HepG2 (cell line): ENCODE measurements around the gene TUBB8B. TPM values are rescaled to one million over a fixed set of nuclear protein-coding genes. Genes with fewer than 3 reads are reported as not detected.
"Not testable (repeated sequence)": the region's sequence is repeated elsewhere in the genome, so short reads cannot be mapped to it uniquely, and the experiment has no call there.

Source experiments
- ATAC-seq: fragments of 200-7000 bp; cut with Tn5 transposase; 3 replicates; pipeline ENCODE4 v1.9.1; 2020; ENCODE audit warnings: mild to moderate bottlenecking, moderate library complexity
- BruUV-seq: library from RNA; stranded (reverse); fragments of 400-500 nt; replicated peaks from 2 replicates; lab custom pipeline; 2021; lab: Mats Ljungman, UMichigan
- CTCF ChIA-PET: fragments of 300-600 bp; formaldehyde crosslinking; extraction: SDS; loops from one replicate; lab custom pipeline; 2021; ENCODE audit warnings: low total read pairs, inconsistent platforms, low intra/inter-chr PET ratio; lab: Yijun Ruan, JAX
- POLR2A ChIA-PET: fragments of 350-600 bp; sonication (Branson Sonifier 250); formaldehyde crosslinking; loops from one replicate; lab custom pipeline; 2020; ENCODE audit warnings: antibody characterized with exemption, inconsistent platforms; lab: Yijun Ruan, JAX
- DNase-seq: peaks from one replicate; pipeline ENCODE4 v3.0.0-alpha.2; 2015; ENCODE audit warnings: low spot score
- FAIRE-seq: peaks from 3 replicates; lab custom pipeline; 2011; peaks lifted over from hg19 to GRCh38; lab: Jason Lieb, UNC
- H2AFZ ChIP-seq: one replicate; pipeline ENCODE4 v1.6.1; 2011; ENCODE audit warnings: low read length, inconsistent platforms
- H3K27ac ChIP-seq: fragments of 300-600 bp; 3 replicates; pipeline ENCODE4 v1.8.0; 2011; ENCODE audit warnings: mixed run types, mild to moderate bottlenecking, mixed read lengths, low read length, inconsistent platforms; ENCODE audit not compliant: insufficient read depth; ENCODE audit errors: extremely low read length
- H3K27me3 ChIP-seq, 2 experiments: fragments of 200-600 bp in 1 of 2; 2 replicates in 1 of 2; 3 replicates in 1 of 2; pipeline versions ENCODE4 v1.6.0 to v1.8.0; 2011; ENCODE audit warnings: low read length in 2 of 2, mild to moderate bottlenecking in 2 of 2, moderate library complexity in 2 of 2, inconsistent platforms in 1 of 2; ENCODE audit not compliant: insufficient read depth in 2 of 2, control insufficient read depth in 1 of 2
- H3K36me3 ChIP-seq, 2 experiments: fragments of 200-600 bp in 1 of 2; replicated peaks in 1 of 2; 2 replicates in 1 of 2; 3 replicates in 1 of 2; pipeline versions ENCODE4 v1.5.1 to v1.8.0; 2011; ENCODE audit warnings: low read length in 2 of 2, inconsistent platforms in 1 of 2; ENCODE audit not compliant: insufficient read depth in 2 of 2, control insufficient read depth in 1 of 2
- H3K4me1 ChIP-seq: 2 replicates; pipeline ENCODE4 v1.5.1; 2012; ENCODE audit warnings: low read length, inconsistent platforms; ENCODE audit not compliant: insufficient read depth
- H3K4me2 ChIP-seq: 2 replicates; pipeline ENCODE4 v1.6.0; 2011; ENCODE audit warnings: low read depth, low read length, inconsistent platforms
- H3K4me3 ChIP-seq, 3 experiments: fragments of 200-600 bp in 1 of 3; sonication (generic), shearing (Covaris generic) in 1 of 3; replicated peaks in 1 of 3; 2 replicates each; pipeline ENCODE4 v1.5.1; 2011 to 2016; ENCODE audit warnings: low read length in 3 of 3, inconsistent platforms in 2 of 3, low read depth in 2 of 3, mild to moderate bottlenecking in 2 of 3, control low read depth in 1 of 3, mixed read lengths in 1 of 3; ENCODE audit not compliant: insufficient read depth in 1 of 3
- H3K79me2 ChIP-seq: one replicate; pipeline ENCODE4 v1.6.1; 2011; ENCODE audit warnings: low read length, inconsistent platforms; ENCODE audit not compliant: insufficient read depth
- H3K9ac ChIP-seq: 2 replicates; pipeline ENCODE4 v1.6.0; 2011; ENCODE audit warnings: mild to moderate bottlenecking, low read depth, low read length, inconsistent platforms; ENCODE audit not compliant: insufficient read depth
- H3K9me3 ChIP-seq: 2 replicates; pipeline ENCODE4 v1.5.1; 2012; ENCODE audit warnings: mild to moderate bottlenecking, low read length
- H4K20me1 ChIP-seq: 2 replicates; pipeline ENCODE4 v1.6.0; 2011; ENCODE audit warnings: inconsistent platforms, mild to moderate bottlenecking, low read length, moderate library complexity; ENCODE audit not compliant: insufficient read depth
- WGBS: methylation state at CpG from one replicate; pipeline ENCODE4 v1.1.6; 2017; ENCODE audit warnings: low lambda C conversion rate; 5-methylcytosine and 5-hydroxymethylcytosine counted together
- in situ Hi-C: cut with HindIII; loops from 2 replicates; pipeline ENCODE4 v1.10.0; 2017; ENCODE audit warnings: low pct_unique_long_range_greater_than_20kb; ENCODE audit not compliant: extremely low pct_ligation_motif_present
- intact Hi-C: fragments of 100-400 bp; cut with micrococcal nuclease; formaldehyde crosslinking; loops from one replicate; pipeline ENCODE4 v1.10.0; 2022; ENCODE audit not compliant: unreplicated experiment
- polyA plus RNA-seq, 8 experiments: library from polyadenylated mRNA; depleted of rRNA in 3 of 8; stranded (reverse) in 7 of 8; unstranded in 1 of 8; fragments of >200 nt; fragmentation: Illumina TruSeq in 4 of 8; extraction: Trizol in 4 of 8; gene quantifications; 2 replicates each; pipeline versions ENCODE4 v1.2.1 to v1.2.3, GENCODE V29; 2011 to 2016; ENCODE audit warnings: low read depth in 4 of 8, missing spikeins in 1 of 8, mixed read lengths in 1 of 8; ENCODE audit not compliant: insufficient read depth in 1 of 8
- total RNA-seq, 5 experiments: library from RNA; depleted of rRNA; stranded (reverse); fragments of >200 nt; fragmentation: Illumina TruSeq; extraction: Trizol; gene quantifications; 2 replicates each; pipeline ENCODE4 v1.2.3, GENCODE V29; 2016; ENCODE audit warnings: low read depth in 1 of 5
- TF ChIP-seq, protein P1 (sequence below): sonication (generic); formaldehyde crosslinking; IDR thresholded peaks from 2 replicates; pipeline ENCODE4 v1.4.0; 2020; ENCODE audit warnings: missing genetic modification reagents

The TUBB8B gene
- total and polyA plus RNA-seq, 2 of the 13 experiments (the other 11 are each of a cell fraction or from before 2014, with no cell fraction given): 0.71 to 6.7 TPM

DNA sequence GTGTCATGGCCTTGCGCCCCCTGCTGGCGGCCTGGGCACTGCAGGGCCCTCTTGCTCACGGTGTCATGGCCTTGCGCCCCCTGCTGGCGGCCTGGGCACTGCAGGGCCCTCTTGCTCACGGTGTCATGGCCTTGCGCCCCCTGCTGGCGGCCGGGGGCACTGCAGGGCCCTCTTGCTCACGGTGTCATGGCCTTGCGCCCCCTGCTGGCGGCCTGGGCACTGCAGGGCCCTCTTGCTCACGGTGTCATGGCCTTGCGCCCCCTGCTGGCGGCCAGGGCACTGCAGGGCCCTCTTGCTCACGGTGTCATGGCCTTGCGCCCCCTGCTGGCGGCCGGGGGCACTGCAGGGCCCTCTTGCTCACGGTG lies 47.3 kb upstream of the TUBB8B start:
- H3K4me2 ChIP-seq, H3K27me3 ChIP-seq, POLR2A ChIA-PET, FAIRE-seq, ATAC-seq, intact Hi-C loops, H3K9me3 ChIP-seq, H4K20me1 ChIP-seq, H2AFZ ChIP-seq, in situ Hi-C loops, H3K27ac ChIP-seq, H3K4me3 ChIP-seq, H3K4me1 ChIP-seq, BruUV-seq, H3K36me3 ChIP-seq, H3K79me2 ChIP-seq, DNase-seq, H3K9ac ChIP-seq, CTCF ChIA-PET: not testable (repeated sequence)
- TF ChIP-seq, protein P1, sequence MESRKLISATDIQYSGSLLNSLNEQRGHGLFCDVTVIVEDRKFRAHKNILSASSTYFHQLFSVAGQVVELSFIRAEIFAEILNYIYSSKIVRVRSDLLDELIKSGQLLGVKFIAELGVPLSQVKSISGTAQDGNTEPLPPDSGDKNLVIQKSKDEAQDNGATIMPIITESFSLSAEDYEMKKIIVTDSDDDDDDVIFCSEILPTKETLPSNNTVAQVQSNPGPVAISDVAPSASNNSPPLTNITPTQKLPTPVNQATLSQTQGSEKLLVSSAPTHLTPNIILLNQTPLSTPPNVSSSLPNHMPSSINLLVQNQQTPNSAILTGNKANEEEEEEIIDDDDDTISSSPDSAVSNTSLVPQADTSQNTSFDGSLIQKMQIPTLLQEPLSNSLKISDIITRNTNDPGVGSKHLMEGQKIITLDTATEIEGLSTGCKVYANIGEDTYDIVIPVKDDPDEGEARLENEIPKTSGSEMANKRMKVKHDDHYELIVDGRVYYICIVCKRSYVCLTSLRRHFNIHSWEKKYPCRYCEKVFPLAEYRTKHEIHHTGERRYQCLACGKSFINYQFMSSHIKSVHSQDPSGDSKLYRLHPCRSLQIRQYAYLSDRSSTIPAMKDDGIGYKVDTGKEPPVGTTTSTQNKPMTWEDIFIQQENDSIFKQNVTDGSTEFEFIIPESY: peak; percentile 82
- WGBS: no CpG with 5 or more reads among the region's 20 CpGs

DNA sequence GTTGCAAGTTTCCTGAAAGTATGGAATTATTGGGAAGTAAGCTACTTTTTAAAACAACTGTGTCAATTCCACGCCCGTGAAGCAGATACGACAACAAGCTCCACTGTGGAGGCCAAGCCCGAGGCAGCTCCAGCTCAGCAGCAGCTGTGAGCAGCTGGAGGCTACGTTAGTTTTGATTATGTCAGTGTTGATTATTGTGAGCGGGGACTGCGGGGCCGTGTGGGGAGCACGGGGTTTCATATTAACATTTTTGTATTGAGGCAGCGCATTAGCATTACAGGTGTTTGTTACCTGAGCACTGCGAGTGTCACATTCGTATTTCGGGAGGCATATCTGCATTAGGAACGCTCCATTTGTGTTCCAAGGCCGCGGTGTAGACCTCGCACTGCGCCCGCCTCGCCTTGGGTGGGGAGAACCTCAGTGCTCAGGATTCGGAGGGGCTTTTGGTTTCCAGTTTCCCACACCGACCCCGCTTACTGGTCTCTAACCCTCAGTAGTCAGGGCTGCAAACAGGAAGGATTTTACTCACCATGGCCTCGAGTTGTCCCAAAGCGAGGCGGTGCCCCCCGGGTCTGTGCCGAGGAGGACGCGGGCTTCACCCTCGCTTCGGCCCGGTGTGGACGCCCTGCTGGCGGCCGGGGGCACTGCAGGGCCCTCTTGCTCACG lies 46.8 kb upstream of the TUBB8B start:
- H3K27ac ChIP-seq, CTCF ChIA-PET, H2AFZ ChIP-seq, H3K79me2 ChIP-seq, H3K9me3 ChIP-seq, in situ Hi-C loops, H3K36me3 ChIP-seq, intact Hi-C loops, POLR2A ChIA-PET, H3K4me1 ChIP-seq, H3K9ac ChIP-seq, FAIRE-seq, BruUV-seq, H3K27me3 ChIP-seq, H4K20me1 ChIP-seq, H3K4me3 ChIP-seq, DNase-seq, H3K4me2 ChIP-seq: not testable (repeated sequence)
- peak; percentile 49; the same call in 2 of the 3 replicates for ATAC-seq
- 93% methylated on average over 9 of the region's 37 CpGs for whole genome bisulfite sequencing

DNA sequence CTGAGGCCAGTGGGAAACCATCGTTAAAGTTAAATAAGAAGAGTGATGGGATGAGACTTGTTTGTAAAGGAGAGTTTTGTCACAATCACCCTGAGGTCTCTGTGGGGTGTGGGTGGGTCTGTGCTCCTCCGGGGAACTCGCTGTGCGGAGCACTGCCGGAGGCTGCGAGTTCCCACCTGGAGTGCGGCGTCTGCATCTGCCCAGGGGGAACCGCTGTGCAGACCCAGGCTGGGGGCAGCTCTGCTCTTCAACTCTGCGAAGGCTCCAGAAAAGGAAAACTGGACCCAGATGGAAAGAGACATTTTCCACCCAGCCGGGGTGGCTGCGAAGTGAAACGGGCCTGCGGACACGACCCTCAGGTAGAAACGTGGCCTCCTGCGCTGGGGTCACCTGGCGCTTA lies 46.2 kb upstream of the TUBB8B start:
- DNase-seq, H3K9ac ChIP-seq, H3K27ac ChIP-seq, FAIRE-seq, H3K4me2 ChIP-seq, H3K9me3 ChIP-seq, H4K20me1 ChIP-seq, H3K27me3 ChIP-seq, BruUV-seq, H3K4me3 ChIP-seq, intact Hi-C loops, H2AFZ ChIP-seq, H3K36me3 ChIP-seq, CTCF ChIA-PET, POLR2A ChIA-PET, H3K79me2 ChIP-seq, in situ Hi-C loops: not testable (repeated sequence)
- ATAC-seq: peak; percentile 27; the same call in 2 of the 3 replicates
- peaks cover 16% of the 10 kb centered on the region for H3K4me1 ChIP-seq
- 94% methylated on average over 17 of the region's 18 CpGs for WGBS

- CTCF ChIA-PET, H3K79me2 ChIP-seq, H3K9ac ChIP-seq, H3K27me3 ChIP-seq, DNase-seq, H4K20me1 ChIP-seq, H3K27ac ChIP-seq, POLR2A ChIA-PET, BruUV-seq, ATAC-seq, H3K4me3 ChIP-seq, H3K36me3 ChIP-seq, H3K9me3 ChIP-seq, in situ Hi-C loops, H2AFZ ChIP-seq, FAIRE-seq, intact Hi-C loops, H3K4me2 ChIP-seq: not testable (repeated sequence)
- peaks cover 33% of the 10 kb centered on the region for H3K4me1 ChIP-seq
- 93% methylated on average over 6 of the region's 6 CpGs for WGBS
Observed at GRCh38 chr18:93897-94408, 44.5 kb upstream of the TUBB8B start.
